GM19023 (cell line): Measurements from ENCODE around the gene LCORL.
"Not testable (repeated sequence)": the region's sequence is repeated elsewhere in the genome, so short reads cannot be mapped to it uniquely, and the experiment has no call there.

Source experiments
- ATAC-seq: cut with Tn5 transposase; IDR thresholded peaks from one replicate; pipeline ENCODE4 v1.9.1; 2021; ENCODE audit warnings: mild to moderate bottlenecking, moderate library complexity; ENCODE audit not compliant: unreplicated experiment

The LCORL gene

GRCh38 chr4:18021720-18022571, at the start of gene LCORL:
Gene LCORL, minus strand, starts transcription at chr4:18021755. Its CDS starts 4 bp downstream, at chr4:18021751.
- peak; percentile 74 for ATAC-seq

- no peak for ATAC-seq
These were observed 48.3 kb upstream of the LCORL start for GRCh38 chr4:18069810-18070209.

- ATAC-seq: no peak
These were observed 45.5 kb upstream of the LCORL start for GRCh38 chr4:18067031-18067430.

- no peak for ATAC-seq
These were observed 41.5 kb upstream of the LCORL start for GRCh38 chr4:18063079-18063478.

GRCh38 chr4:18057821-18058533, 36.4 kb upstream of the LCORL start:
- ATAC-seq: peak; percentile 50

- no peak for ATAC-seq
These were observed 34.5 kb upstream of the LCORL start for GRCh38 chr4:18056030-18056429.

GRCh38 chr4:18052158-18052557, 30.6 kb upstream of the LCORL start:
- ATAC-seq: no peak

GRCh38 chr4:18051281-18051680, 29.7 kb upstream of the LCORL start:
- ATAC-seq: no peak

- no peak for ATAC-seq
These were observed 28.9 kb upstream of the LCORL start for GRCh38 chr4:18050448-18050847.

- ATAC-seq: no peak
These were observed 27.9 kb upstream of the LCORL start for GRCh38 chr4:18049446-18049845.

GRCh38 chr4:18042754-18043153, 21.2 kb upstream of the LCORL start:
- no peak for ATAC-seq

- no peak for ATAC-seq
These were observed 20.5 kb upstream of the LCORL start for GRCh38 chr4:18042012-18042411.

- no peak for ATAC-seq
These were observed 19.6 kb upstream of the LCORL start for GRCh38 chr4:18041114-18041513.

- ATAC-seq: peak; percentile 45
These were observed 17.6 kb upstream of the LCORL start for GRCh38 chr4:18039113-18039512.

GRCh38 chr4:18036369-18036768, 14.8 kb upstream of the LCORL start:
- ATAC-seq: not testable (repeated sequence)

GRCh38 chr4:18034099-18034498, 12.5 kb upstream of the LCORL start:
- no peak for ATAC-seq

GRCh38 chr4:18033111-18034085, 11.8 kb upstream of the LCORL start:
- ATAC-seq: no peak

- ATAC-seq: no peak
These were observed 3.7 kb upstream of the LCORL start for GRCh38 chr4:18025288-18025687.

- no peak for ATAC-seq
These were observed 1.1 kb upstream of the LCORL start for GRCh38 chr4:18022572-18023050.

GRCh38 chr4:18021470-18021719, 160 bp downstream of the LCORL start:
- peak; percentile 13 for ATAC-seq
